Ectodermal cell (in vitro differentiated cells): ENCODE results near the gene DDB1.

Experiments
- H3K27ac ChIP-seq: 2 replicates; pipeline ENCODE4 v1.7.0; 2013; ENCODE audit warnings: mild to moderate bottlenecking, low read depth, low read length; ENCODE audit not compliant: insufficient read depth, poor library complexity, severe bottlenecking
- H3K27me3 ChIP-seq: 2 replicates; pipeline ENCODE4 v1.7.0; 2013; ENCODE audit warnings: mild to moderate bottlenecking, low read length; ENCODE audit not compliant: insufficient read depth, control insufficient read depth, poor library complexity, severe bottlenecking
- H3K36me3 ChIP-seq: one replicate; pipeline ENCODE4 v1.7.0; 2013; ENCODE audit warnings: low read length; ENCODE audit not compliant: control insufficient read depth, insufficient read depth
- H3K4me1 ChIP-seq: one replicate; pipeline ENCODE4 v1.7.0; 2013; ENCODE audit warnings: low read length; ENCODE audit not compliant: control insufficient read depth, insufficient read depth
- H3K4me3 ChIP-seq: 2 replicates; pipeline ENCODE4 v1.7.0; 2013; ENCODE audit warnings: low read depth, low read length, control low read depth; ENCODE audit not compliant: insufficient read depth
- H3K9me3 ChIP-seq: 2 replicates; pipeline ENCODE4 v1.7.0; 2013; ENCODE audit warnings: mild to moderate bottlenecking, low read length, moderate library complexity; ENCODE audit not compliant: control insufficient read depth
- WGBS, 2 experiments: methylation state at CpG; one replicate each; pipeline ENCODE4 v1.1.7; 2013; ENCODE audit warnings: missing lambda C conversion rate in 2 of 2; 5-methylcytosine and 5-hydroxymethylcytosine counted together

The DDB1 gene

DNA sequence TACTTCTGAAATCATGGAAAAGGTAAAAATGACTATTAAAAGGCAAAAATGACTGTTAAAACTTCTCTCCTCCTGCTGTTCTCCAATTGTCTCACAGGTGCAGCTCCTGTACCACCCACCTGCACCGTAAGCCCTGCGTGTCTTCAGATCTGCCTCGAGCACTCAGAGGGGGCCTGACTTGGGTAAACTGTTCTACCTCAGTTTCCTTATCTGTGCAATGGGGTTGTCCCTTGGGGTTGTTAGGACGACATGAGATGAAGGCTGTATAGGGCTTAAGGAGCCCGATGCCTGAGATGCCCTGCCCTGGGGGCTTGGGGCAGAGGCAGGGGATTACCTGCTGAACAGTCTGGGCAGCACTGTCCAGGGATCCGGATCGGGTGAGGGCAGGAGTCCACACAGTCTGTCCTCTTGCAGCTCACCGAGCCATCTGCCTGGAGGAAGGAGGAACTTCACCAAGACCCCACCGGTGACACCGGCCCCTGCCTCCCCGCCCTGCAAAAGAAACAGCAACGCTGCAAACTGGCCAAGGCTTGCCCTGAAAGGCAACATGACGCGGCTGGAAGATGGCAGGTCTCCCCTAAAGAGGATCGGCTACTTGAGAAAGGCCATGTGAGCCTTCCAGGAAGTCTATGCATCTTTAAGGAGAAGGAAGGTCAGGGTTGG, 64.2 kb downstream of the DDB1 start:
- Histone ChIP-seq H3K4me3 (no peak overlapping the region), H3K4me1 (peaks cover 3% of the 10 kb centered on the region), H3K27me3 (no peaks in the 10 kb centered on the region), H3K9me3 (no peaks in the 10 kb centered on the region), H3K36me3 (peaks cover 4% of the 10 kb centered on the region), H3K27ac (no peak overlapping the region)
- WGBS, 2 experiments = 95 to 96% methylated on average over 15 of the region's 15 CpGs

DNA sequence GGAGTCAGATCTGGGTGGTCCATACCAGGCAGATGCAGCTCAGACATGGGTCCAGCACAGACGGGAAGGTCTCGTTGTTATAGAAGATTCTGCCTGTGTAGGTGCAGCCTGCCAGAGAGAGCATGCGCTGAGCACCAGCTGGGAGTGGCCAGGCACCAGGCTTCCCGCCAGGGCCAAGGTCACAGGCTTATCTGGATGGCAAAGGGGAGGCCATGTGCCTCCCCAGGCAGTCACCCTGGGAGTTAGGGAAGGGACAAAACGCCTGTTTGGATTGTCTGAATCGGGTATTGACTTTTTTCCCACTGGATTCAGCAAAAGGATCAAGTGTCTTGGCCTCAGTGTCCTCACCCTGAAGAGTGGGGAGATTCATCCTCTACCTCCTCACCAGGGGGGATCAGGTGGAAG, 65.5 kb downstream of the DDB1 start:
- Histone ChIP-seq H3K27ac (no peak overlapping the region), H3K9me3 (no peaks in the 10 kb centered on the region), H3K27me3 (no peaks in the 10 kb centered on the region), H3K4me3 (no peak overlapping the region), H3K4me1 (no peaks in the 10 kb centered on the region), H3K36me3 (peaks cover 4% of the 10 kb centered on the region)
- 88 to 93% methylated on average over 6 of the region's 6 CpGs for WGBS, 2 experiments

DNA sequence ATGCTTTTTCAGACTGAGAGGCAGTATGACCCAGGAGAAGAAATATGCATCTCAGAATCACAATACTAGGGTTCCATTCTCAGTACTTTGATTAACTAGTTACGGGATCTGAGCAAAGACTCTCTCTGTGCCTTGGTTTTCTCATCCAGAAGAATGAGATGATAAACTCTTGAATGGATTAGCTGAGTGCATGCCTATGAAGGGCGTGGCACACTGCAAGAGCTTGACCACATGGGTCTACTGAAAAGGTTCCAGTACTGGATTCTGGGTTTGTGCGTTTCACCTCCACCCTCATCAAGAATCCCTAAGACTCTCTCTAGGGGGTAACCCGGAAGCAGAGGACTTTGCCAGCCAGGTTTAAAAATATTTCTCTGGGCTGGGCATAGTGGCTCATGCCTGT, 66.3 kb downstream of the DDB1 start:
- H3K36me3 ChIP-seq = peaks cover 4% of the 10 kb centered on the region
- H3K9me3 ChIP-seq = no peaks in the 10 kb centered on the region
- 92 to 97% methylated on average over 4 of the region's 4 CpGs for WGBS, 2 experiments

GRCh38 chr11:61265357-61265756, 67.5 kb downstream of the DDB1 start:
- no peaks in the 10 kb centered on the region for H3K36me3 ChIP-seq
- WGBS, 2 experiments = 92 to 95% methylated on average over 14 of the region's 14 CpGs
- H3K4me3 ChIP-seq = no peak overlapping the region
- no peaks in the 10 kb centered on the region for H3K9me3 ChIP-seq
- no peaks in the 10 kb centered on the region for H3K27me3 ChIP-seq
- no peak overlapping the region for H3K27ac ChIP-seq
- no peaks in the 10 kb centered on the region for H3K4me1 ChIP-seq

More for the DNA sequence above, 66.3 kb downstream of the DDB1 start:
- no peaks in the 10 kb centered on the region for H3K4me1 ChIP-seq
- H3K4me3 ChIP-seq = no peak overlapping the region
- no peak overlapping the region for H3K27ac ChIP-seq
- H3K27me3 ChIP-seq = no peaks in the 10 kb centered on the region

DNA sequence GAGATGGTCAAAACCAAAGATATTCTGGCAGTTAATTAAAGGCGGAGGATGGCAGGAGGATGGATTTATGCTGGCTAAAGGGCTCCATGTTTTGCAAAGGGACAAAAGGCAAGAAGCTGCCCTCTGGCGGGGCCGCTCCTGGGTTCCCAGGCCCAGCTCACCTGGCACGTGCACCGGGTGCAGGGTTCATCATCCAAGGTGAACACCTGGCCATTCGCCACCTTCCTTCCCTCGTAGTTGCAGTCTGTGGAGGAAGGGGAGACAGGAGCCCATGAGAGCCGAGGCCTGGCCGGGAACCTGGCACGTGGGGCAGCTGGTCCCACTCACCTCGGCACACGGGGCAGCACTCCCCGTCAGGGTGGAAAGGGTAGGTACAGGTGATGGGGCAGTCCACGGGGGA, 68.1 kb downstream of the DDB1 start:
- H3K36me3 ChIP-seq = no peaks in the 10 kb centered on the region
- H3K4me3 ChIP-seq = no peak overlapping the region
- 96 to 97% methylated on average over 14 of the region's 14 CpGs for WGBS, 2 experiments
- no peaks in the 10 kb centered on the region for H3K27me3 ChIP-seq
- H3K4me1 ChIP-seq = no peaks in the 10 kb centered on the region
- H3K9me3 ChIP-seq = no peaks in the 10 kb centered on the region
- no peak overlapping the region for H3K27ac ChIP-seq

- Histone ChIP-seq H3K27ac (no peak overlapping the region), H3K9me3 (no peaks in the 10 kb centered on the region), H3K36me3 (no peaks in the 10 kb centered on the region), H3K4me3 (no peak overlapping the region), H3K4me1 (no peaks in the 10 kb centered on the region), H3K27me3 (no peaks in the 10 kb centered on the region)
- WGBS, 2 experiments = 92 to 97% methylated on average over 6 of the region's 6 CpGs
Measured at GRCh38 chr11:61264371-61264770, 68.5 kb downstream of the DDB1 start.

- WGBS, 2 experiments = 95 to 96% methylated on average over 6 of the region's 6 CpGs
- H3K4me1 ChIP-seq = no peaks in the 10 kb centered on the region
- no peak overlapping the region for H3K27ac ChIP-seq
- no peaks in the 10 kb centered on the region for H3K27me3 ChIP-seq
- no peaks in the 10 kb centered on the region for H3K9me3 ChIP-seq
- H3K36me3 ChIP-seq = no peaks in the 10 kb centered on the region
- no peak overlapping the region for H3K4me3 ChIP-seq
Measured at GRCh38 chr11:61259363-61259762, 73.5 kb downstream of the DDB1 start.

DNA sequence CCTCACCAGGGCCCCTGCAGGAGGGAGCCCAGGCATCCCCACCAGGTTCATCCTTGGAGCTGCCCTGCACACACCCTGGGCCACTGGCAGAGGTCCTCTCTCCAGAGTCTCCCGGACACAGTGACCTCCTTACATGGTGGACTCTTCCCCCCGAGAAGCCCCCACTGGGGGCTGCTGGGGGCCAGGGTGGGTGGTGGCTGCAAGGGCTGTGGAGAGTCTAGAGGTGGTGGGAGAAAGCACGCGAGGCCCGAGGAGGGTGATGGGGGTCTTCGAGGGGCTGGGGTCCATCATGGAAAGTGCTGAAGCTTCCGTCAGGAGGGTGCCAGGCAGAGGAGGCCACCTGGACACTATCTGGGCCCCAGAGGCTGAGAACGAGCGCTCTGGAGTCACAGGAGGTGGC, 74.4 kb downstream of the DDB1 start:
- Histone ChIP-seq H3K36me3 (no peaks in the 10 kb centered on the region), H3K27ac (no peak overlapping the region), H3K27me3 (no peaks in the 10 kb centered on the region), H3K4me3 (no peak overlapping the region), H3K4me1 (no peaks in the 10 kb centered on the region), H3K9me3 (no peaks in the 10 kb centered on the region)
- 95 to 97% methylated on average over 9 of the region's 9 CpGs for WGBS, 2 experiments

DNA sequence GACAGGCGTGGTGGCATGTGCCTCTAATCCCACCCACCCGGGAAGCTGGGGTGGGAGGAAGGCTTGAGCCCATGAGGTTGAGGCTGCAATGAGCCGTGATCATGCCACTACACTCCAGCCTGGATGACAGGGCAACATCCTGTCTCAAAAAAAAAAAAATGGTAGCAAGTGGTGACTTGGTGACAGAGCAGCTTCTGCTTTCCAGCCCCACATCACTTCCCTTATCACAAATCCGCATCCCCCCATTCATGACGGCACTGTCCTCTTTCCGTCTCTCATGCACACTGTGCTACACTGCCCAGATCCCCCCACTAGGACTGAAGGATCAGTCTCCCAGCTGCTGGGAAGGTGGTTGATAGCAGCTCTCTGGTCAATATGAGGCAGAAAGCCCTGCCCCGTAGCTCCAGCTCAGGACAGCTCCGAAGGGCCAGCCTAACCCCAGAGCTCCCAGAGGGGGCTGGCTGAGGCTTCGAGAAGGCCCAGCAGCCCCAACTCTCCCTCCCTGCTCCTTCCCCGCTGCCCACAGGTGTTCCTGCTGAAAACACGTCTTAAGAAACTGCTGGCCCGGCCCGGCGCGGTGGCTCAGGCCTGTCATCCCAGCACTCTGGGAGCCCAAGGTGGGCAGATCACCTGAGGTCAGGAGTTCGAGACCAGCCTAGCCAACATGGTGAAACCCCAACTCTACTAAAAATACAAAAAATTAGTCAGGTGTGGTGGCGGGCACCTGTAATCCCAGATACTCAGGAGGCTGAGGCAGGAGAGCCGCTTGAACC, 76.0 kb downstream of the DDB1 start:
- H3K4me1 ChIP-seq = no peaks in the 10 kb centered on the region
- no peaks in the 10 kb centered on the region for H3K9me3 ChIP-seq
- no peaks in the 10 kb centered on the region for H3K36me3 ChIP-seq
- 86 to 90% methylated on average over 18 of the region's 18 CpGs for WGBS, 2 experiments
- H3K27ac ChIP-seq = no peak overlapping the region
- no peak overlapping the region for H3K4me3 ChIP-seq
- H3K27me3 ChIP-seq = no peaks in the 10 kb centered on the region

DNA sequence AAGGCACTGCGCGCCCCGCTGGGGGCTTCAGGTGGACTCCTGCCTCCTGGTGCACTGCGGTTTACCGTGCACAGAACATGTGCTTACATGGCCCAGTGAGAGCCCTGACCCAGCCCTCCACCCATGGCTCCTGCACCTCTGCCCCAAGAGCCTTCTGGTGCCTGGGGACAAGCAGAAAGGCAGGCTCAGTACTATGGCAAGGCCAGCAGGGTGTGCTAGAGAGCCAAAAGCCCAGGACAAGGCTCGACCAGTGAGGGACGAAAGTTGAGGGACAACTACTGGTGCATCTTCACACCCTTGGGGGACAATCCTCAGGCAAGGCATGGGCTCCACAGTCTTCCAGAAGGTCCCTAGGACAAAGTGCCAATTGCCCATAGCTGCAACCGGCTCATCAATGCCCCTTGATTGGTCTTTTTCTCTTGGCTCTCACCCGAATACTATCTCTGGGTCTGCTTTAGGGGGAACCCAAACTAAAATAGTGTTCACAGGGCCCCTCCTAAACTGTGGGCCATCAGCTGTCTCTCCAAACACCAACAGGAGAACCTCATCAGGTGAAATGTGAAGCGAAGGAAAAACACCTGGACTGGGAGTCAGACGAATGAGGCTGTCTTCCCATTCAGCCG, 78.4 kb downstream of the DDB1 start:
- Histone ChIP-seq H3K4me1 (no peaks in the 10 kb centered on the region), H3K27me3 (no peaks in the 10 kb centered on the region), H3K36me3 (no peaks in the 10 kb centered on the region), H3K9me3 (no peaks in the 10 kb centered on the region), H3K4me3 (no peak overlapping the region), H3K27ac (no peak overlapping the region)
- 66 to 68% methylated on average over 12 of the region's 12 CpGs for WGBS, 2 experiments
